Lower leg skin (tissue), 3 donors: ENCODE results near the gene CHMP1A.

Experiments used
- POLR2A ChIP-seq, 2 donors: fragments of 450-650 bp; IDR thresholded peaks; one replicate each; pipeline ENCODE4 v1.6.1; 2016 to 2017; ENCODE audit warnings: antibody characterized with exemption in 2 of 2, mild to moderate bottlenecking in 1 of 2, moderate library complexity in 1 of 2
- TF ChIP-seq, protein P1 (sequence below), 3 donors: fragments of 450-650 bp; IDR thresholded peaks; one replicate each; pipeline ENCODE4 v1.5.1; 2016; ENCODE audit warnings: antibody characterized with exemption in 3 of 3, mild to moderate bottlenecking in 3 of 3, moderate library complexity in 2 of 3

DNA sequence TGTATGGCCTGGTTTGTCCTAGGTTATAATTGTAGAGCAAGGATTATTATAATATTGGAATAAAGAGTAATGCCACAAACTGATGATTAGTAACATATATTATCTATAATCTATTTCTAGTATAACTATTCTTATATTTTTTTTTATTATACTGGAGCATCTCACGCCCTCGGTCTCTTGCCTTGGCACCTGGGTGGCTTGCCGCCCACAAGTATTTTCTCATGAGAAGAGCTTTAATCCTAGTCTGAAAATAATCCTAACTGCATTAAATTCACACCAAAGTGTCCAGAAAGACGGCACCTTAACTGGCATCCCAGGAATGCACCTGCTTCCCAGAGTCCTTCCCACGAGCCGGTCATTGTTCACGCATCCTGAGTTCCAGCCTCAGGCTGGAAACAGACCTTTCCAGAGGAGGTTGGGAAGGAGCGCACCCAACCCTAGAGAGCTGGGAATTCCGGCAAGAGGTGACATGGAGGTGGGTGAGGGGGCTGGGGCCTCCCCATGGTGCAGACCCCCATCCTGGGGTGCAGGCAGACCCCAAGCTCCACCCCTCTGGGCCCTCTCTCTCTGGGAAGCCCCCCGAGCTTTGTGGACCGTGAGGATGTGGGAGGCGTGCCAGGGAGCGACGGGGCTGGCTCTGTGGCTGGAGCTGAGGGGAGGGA, 15.9 kb downstream of the CHMP1A start:
- TF ChIP-seq, protein P1, sequence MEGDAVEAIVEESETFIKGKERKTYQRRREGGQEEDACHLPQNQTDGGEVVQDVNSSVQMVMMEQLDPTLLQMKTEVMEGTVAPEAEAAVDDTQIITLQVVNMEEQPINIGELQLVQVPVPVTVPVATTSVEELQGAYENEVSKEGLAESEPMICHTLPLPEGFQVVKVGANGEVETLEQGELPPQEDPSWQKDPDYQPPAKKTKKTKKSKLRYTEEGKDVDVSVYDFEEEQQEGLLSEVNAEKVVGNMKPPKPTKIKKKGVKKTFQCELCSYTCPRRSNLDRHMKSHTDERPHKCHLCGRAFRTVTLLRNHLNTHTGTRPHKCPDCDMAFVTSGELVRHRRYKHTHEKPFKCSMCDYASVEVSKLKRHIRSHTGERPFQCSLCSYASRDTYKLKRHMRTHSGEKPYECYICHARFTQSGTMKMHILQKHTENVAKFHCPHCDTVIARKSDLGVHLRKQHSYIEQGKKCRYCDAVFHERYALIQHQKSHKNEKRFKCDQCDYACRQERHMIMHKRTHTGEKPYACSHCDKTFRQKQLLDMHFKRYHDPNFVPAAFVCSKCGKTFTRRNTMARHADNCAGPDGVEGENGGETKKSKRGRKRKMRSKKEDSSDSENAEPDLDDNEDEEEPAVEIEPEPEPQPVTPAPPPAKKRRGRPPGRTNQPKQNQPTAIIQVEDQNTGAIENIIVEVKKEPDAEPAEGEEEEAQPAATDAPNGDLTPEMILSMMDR (IDR thresholded peaks at IDR 0.05) = no peak
- TF ChIP-seq POLR2A (IDR thresholded peaks at IDR 0.05) = no peak
